GM12891 (cell line): Measurements from ENCODE around the gene ETFA.

ENCODE experiments used
- SPI1 ChIP-seq: IDR thresholded peaks from 2 replicates; pipeline ENCODE4 v1.6.1; 2011; ENCODE audit warnings: low read depth, low read length, control low read depth
- TAF1 ChIP-seq: IDR thresholded peaks from 2 replicates; pipeline ENCODE4 v1.6.1; 2011; ENCODE audit warnings: low read depth, low read length, control low read depth

GRCh38 chr15:76341366-76342057, 30.2 kb upstream of the ETFA start:
- TF ChIP-seq SPI1, result no peak
- no peak for TF ChIP-seq TAF1
